GM12875 (cell line): ENCODE data around the gene PRKCSH.

Experiments used
- H3K4me3 ChIP-seq: one replicate; pipeline ENCODE4 v1.5.1; 2011; ENCODE audit warnings: low read depth, low read length, control low read depth
- CTCF ChIP-seq: IDR thresholded peaks from 2 replicates; pipeline ENCODE4 v1.5.1; 2011; ENCODE audit warnings: low read depth, mild to moderate bottlenecking, control low read depth, inconsistent platforms, low read length, moderate library complexity, borderline replicate concordance; ENCODE audit not compliant: insufficient read depth

Gene PRKCSH

GRCh38 chr19:11475861-11476260 lies 40.4 kb downstream of the PRKCSH start:
- TF ChIP-seq CTCF = no peak
- no peak overlapping the region for H3K4me3 ChIP-seq

- no peak for TF ChIP-seq CTCF
- no peak overlapping the region for H3K4me3 ChIP-seq
Measured at GRCh38 chr19:11478167-11479089, 43.0 kb downstream of the PRKCSH start.

- H3K4me3 ChIP-seq = no peak overlapping the region
Measured at GRCh38 chr19:11479090-11479897, 43.9 kb downstream of the PRKCSH start.

DNA sequence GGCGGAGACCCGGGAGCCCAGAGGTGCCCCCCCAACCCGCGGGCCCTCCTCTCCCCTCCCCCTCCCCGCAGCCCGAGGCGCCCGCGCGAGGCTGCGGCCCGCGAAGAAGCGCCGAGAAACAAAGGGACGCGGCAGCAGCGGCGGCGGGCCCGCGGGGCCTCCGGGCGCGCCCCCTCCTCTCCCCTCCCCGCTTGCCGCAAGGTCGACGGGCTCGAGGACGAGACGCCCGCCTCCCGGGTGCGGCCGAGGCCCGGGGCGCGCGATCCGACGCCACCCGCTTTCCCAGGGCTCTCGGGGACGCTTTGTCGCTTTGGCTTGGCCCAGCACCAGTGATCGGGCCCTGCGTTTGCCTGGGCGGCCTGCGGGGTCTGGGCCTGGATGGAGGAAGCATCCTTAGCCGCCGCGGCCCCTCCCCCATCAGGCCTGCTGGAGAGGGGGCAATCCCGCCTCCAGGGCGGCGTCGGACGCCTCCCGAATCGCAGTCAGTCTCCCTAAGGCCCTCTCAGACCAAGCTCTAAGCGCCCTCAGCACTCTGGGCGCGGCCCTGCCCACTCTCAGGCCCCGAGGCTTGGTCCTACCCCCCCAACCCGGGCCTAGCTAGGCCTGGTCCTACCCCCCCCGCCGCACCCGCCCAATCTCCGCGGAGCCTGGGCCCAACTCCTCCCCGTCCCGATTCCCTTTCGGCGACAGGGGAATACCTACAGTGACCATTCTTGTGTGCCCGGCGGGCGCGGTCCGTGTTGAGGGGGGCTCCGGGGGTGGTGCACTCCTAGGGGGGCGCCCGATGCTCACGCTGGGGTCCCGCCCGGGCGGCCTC lies 44.7 kb downstream of the PRKCSH start:
- no peak for TF ChIP-seq CTCF
- H3K4me3 ChIP-seq = no peak overlapping the region

More at GRCh38 chr19:11479090-11479897, 43.9 kb downstream of the PRKCSH start:
- no peak for TF ChIP-seq CTCF

DNA sequence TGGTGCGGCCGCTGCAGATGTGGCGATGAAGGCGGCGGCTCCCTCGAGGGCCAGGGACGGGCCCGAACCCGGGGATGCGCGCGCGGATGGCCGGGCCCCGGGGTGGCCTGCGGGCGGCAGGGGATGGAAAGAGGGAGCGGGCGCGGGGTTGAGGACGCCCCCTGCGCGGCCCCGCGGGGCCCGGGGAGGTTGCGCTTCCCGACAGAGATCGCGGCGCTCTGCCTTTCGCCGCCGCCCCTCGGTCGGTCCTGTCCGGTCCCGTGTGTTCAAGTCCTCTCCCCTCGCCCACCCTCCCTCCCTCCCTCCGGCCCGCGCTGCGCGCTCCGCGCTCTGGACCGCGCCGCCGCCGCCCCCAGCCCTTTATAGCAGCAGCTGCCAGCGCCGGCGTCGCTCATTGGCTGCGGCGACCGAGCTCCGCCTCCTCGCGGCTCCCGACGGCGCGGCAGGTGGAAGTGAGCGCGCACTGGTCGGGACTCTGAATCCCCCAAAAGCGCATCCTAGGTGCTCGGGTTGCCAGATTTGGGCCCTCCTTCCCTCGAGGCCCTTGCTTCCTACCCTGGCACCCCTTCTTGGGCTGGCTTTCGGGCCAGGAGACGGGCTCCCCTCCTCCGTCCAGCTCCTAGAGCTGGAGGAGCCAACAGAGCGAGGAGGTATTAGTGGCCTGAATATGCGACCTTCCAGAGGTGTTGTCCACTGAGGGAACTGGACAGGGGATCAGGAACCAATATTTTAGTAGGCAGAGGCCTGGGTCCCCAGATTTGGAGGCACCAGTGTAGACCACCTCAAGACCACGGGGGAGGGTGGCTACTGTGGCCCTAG lies 45.5 kb downstream of the PRKCSH start, which contains the start of gene ELAVL3:
ELAVL3 (minus strand) TSS at position 332 of the 819 bp plus-strand sequence. CDS start 438 bp downstream, outside the sequence.
- H3K4me3 ChIP-seq = no peak within 1 kb of the TSS

More for the DNA sequence above, 45.5 kb downstream of the PRKCSH start, which contains the start of gene ELAVL3:
- no peak for TF ChIP-seq CTCF
